Measurements from ENCODE around the gene EMP1.
"Not testable (repeated sequence)": the region's sequence is repeated elsewhere in the genome, so short reads cannot be mapped to it uniquely, and the experiment has no call there.

EMP1 gene

GRCh38 chr12:13259625-13260024, 63.1 kb downstream of the EMP1 start:
- DNase-seq = not testable (repeated sequence)

DNA sequence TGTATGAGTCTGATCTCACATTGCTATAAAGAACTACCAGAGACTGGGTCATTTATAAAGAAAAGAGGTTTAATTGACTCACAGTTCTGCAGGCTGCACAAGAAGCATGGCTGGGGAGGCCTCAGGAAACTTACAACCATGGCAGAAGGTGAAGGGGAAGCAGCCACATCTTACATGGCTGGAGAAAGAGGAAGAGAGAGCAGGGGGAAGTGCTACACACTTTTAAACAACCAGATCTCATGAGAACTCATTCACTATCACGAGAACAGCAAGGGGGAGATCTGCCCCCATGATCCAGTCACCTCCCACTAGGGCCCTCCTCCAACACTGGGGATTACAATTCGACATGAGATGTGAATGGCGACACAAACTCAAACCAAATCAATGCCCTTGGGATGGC, 71.3 kb downstream of the EMP1 start:
- DNase-seq = not testable (repeated sequence)

GRCh38 chr12:13268581-13268980, 72.1 kb downstream of the EMP1 start:
- no peak for DNase-seq
